Activated naive CD8-positive, alpha-beta T cell treated with anti-CD3 and anti-CD28 coated beads for 36 hours (primary cell): ENCODE results near the gene RLN3. TPM values are rescaled to one million over a fixed set of nuclear protein-coding genes. Genes with fewer than 3 reads are reported as not detected.
"Not testable (repeated sequence)": the region's sequence is repeated elsewhere in the genome, so short reads cannot be mapped to it uniquely, and the experiment has no call there.

Experiments used
- DNase-seq: peaks from one replicate; pipeline ENCODE4 v3.0.0; 2021
- H3K27ac Mint-ChIP-seq: one replicate; pipeline ENCODE4 v1.8.0; 2022; ENCODE audit warnings: mild to moderate bottlenecking, moderate library complexity, mixed read lengths
- H3K27me3 Mint-ChIP-seq: one replicate; pipeline ENCODE4 v1.8.0; 2022; ENCODE audit warnings: mild to moderate bottlenecking, mixed read lengths
- H3K36me3 Mint-ChIP-seq: one replicate; pipeline ENCODE4 v1.8.0; 2021; ENCODE audit warnings: mild to moderate bottlenecking, mixed read lengths
- H3K4me1 Mint-ChIP-seq: one replicate; pipeline ENCODE4 v1.8.0; 2021; ENCODE audit warnings: mixed read lengths
- H3K4me3 Mint-ChIP-seq: one replicate; pipeline ENCODE4 v1.8.0; 2022; ENCODE audit warnings: mild to moderate bottlenecking, moderate library complexity, mixed read lengths
- H3K9me3 Mint-ChIP-seq: one replicate; pipeline ENCODE4 v1.8.0; 2022; ENCODE audit warnings: mixed read lengths
- total RNA-seq, 2 experiments: library from RNA; stranded (reverse); gene quantifications; one replicate each; pipeline ENCODE4 v1.2.3, GENCODE V29; 2021

RLN3 gene
- total RNA-seq, 2 experiments from 2014 or later, result not detected

DNA sequence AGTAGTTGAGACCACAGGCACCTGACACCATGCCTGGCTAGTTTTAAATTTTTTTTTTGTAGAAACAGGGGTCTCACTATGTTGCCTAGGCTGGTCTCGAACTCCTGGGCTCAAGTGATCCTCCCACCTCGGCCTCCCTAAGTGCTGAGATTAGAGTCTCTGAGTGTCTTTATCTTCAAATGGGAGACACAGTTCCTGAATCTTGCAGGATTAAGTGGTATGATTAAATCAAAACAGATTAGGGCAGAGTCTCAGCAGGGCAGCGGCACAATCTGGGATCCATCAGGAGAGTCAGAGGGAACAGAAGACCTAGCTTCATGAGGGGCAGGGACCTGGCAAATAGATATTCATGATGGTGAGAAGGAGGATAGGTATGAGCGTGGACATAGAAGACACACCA lies 953 bp downstream of the RLN3 start:
- peaks cover 19% of the 10 kb centered on the region for H3K4me1 Mint-ChIP-seq
- H3K27me3 Mint-ChIP-seq, result no peaks in the 10 kb centered on the region
- H3K36me3 Mint-ChIP-seq, result peaks cover 5% of the 10 kb centered on the region
- no peak overlapping the region for H3K27ac Mint-ChIP-seq
- no peak for DNase-seq
- no peak overlapping the region for H3K4me3 Mint-ChIP-seq
- no peaks in the 10 kb centered on the region for H3K9me3 Mint-ChIP-seq

GRCh38 chr19:14030997-14031718 lies 3.2 kb downstream of the RLN3 start:
- peak overlapping the region; percentile 88 for H3K27ac Mint-ChIP-seq
- no peaks in the 10 kb centered on the region for H3K27me3 Mint-ChIP-seq
- peaks cover 23% of the 10 kb centered on the region for H3K4me1 Mint-ChIP-seq
- DNase-seq, result no peak
- no peaks in the 10 kb centered on the region for H3K9me3 Mint-ChIP-seq
- peaks cover 8% of the 10 kb centered on the region for H3K36me3 Mint-ChIP-seq
- H3K4me3 Mint-ChIP-seq, result peak overlapping the region; percentile 94

DNA sequence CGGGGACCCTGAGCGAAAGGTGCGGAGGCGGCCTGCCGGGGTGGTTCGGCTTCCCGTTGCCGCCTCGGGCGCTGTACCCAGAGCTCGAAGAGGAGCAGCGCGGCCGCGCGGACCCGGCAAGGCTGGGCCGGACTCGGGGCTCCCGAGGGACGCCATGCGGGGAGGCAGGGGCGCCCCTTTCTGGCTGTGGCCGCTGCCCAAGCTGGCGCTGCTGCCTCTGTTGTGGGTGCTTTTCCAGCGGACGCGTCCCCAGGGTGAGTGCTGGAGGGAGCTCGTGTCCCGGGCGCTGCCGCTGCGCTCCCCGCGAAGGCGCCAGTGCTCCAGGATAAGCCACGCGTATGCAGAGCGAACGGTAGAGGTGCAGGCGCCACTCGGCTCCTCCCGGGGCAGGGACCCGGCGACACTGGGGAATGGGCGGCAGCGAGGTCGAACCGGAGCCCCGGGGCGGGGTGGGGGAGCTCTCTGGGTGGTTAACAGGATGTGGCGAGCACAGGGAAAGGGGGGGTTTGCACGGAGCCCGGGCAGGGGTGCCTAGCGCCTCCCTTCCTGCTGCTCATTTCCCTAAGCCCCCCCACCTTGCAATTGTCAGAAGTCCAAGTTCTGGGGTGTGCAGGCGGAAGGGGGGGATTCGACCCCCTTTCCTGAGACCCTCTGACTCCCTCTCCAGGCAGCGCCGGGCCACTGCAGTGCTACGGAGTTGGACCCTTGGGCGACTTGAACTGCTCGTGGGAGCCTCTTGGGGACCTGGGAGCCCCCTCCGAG lies 4.0 kb downstream of the RLN3 start, which contains the start of gene IL27RA:
Gene IL27RA (plus strand): TSS at position 44 of the 762 bp plus-strand sequence. CDS start 111 bp downstream, at position 155.
- H3K4me3 Mint-ChIP-seq, result peak within 1 kb of the TSS; percentile 94
- no peaks in the 10 kb centered on the region for H3K9me3 Mint-ChIP-seq
- peak; percentile 80 for DNase-seq
- peaks cover 26% of the 10 kb centered on the region for H3K4me1 Mint-ChIP-seq
- H3K36me3 Mint-ChIP-seq, result peaks cover 14% of the 10 kb centered on the region
- H3K27ac Mint-ChIP-seq, result peak within 1 kb of the TSS; percentile 88
- no peaks in the 10 kb centered on the region for H3K27me3 Mint-ChIP-seq

DNA sequence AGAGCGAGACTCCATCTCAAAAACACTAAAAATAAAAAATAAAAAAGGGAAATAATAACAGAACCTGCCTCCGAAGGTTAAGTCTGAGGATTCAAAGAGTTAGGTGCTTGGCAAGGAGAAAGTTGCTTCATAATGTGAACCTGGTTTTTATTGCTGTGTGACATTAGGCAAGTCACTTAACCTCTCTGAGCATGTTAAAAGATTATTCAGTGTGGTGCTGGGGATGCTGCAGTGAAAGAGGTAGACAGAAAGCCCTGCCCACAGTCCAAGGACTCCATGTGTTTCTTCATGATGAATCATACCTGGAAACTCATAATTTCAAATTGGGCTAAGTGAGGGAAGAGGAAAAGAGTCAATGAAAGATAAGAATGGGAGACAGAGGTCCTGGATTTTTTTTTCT lies 6.0 kb downstream of the RLN3 start:
- no peak for DNase-seq
- peaks cover 26% of the 10 kb centered on the region for H3K4me1 Mint-ChIP-seq
- H3K9me3 Mint-ChIP-seq, result no peaks in the 10 kb centered on the region
- H3K4me3 Mint-ChIP-seq, result peak overlapping the region; percentile 24
- H3K36me3 Mint-ChIP-seq, result peaks cover 18% of the 10 kb centered on the region
- peak overlapping the region; percentile 57 for H3K27ac Mint-ChIP-seq
- no peaks in the 10 kb centered on the region for H3K27me3 Mint-ChIP-seq

DNA sequence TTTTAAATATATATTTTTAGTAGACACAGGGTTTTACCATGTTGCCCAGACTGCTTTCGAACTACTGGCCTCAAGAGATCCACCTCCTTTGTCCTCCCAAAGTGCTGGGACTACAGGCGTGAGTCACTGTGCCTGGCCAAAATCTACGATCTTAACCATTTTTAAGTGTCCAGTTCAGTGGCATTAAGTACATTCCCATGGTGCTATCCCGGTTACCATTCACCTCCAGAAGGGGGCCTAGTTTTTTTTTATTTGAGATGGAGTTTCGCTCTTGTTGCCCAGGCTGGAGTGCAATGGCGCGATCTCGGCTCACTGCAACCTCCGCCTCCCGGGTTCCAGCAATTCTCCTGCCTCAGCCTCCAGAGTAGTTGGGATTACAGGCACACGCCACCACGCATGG lies 7.2 kb downstream of the RLN3 start:
- H3K27ac Mint-ChIP-seq, H3K9me3 Mint-ChIP-seq, H3K27me3 Mint-ChIP-seq, H3K4me3 Mint-ChIP-seq, DNase-seq: not testable (repeated sequence)
- Mint-ChIP-seq H3K36me3 (peaks cover 19% of the 10 kb centered on the region), H3K4me1 (peaks cover 26% of the 10 kb centered on the region)

DNA sequence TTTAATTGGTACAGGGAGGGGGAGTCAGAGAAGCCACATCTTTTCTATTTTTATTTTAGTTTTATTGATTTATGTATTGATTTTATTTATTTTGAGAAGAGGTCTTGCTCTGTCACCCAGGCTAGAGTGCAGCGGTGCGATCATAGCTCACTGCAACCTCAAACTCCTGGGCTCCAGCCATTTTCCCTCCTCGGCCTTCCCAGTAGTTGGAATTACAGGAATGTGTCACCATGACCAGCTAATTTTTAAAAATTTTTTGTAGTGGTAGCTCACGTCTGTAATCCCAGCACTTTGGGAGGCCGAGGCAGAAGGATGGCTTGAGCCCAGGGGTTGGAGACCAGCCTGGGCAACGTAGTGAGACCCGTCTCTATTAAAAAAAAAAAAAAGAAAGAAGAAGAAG lies 7.8 kb downstream of the RLN3 start:
- DNase-seq, result no peak
- H3K27me3 Mint-ChIP-seq, result no peaks in the 10 kb centered on the region
- H3K9me3 Mint-ChIP-seq, result no peaks in the 10 kb centered on the region
- H3K4me1 Mint-ChIP-seq, result peaks cover 23% of the 10 kb centered on the region
- no peak overlapping the region for H3K4me3 Mint-ChIP-seq
- H3K27ac Mint-ChIP-seq, result no peak overlapping the region
- peaks cover 19% of the 10 kb centered on the region for H3K36me3 Mint-ChIP-seq

GRCh38 chr19:14039181-14039580 lies 11.2 kb downstream of the RLN3 start:
- H3K9me3 Mint-ChIP-seq, result no peaks in the 10 kb centered on the region
- H3K4me1 Mint-ChIP-seq, result peaks cover 8% of the 10 kb centered on the region
- peaks cover 15% of the 10 kb centered on the region for H3K36me3 Mint-ChIP-seq
- DNase-seq, result no peak
- H3K27me3 Mint-ChIP-seq, result no peaks in the 10 kb centered on the region
- no peak overlapping the region for H3K27ac Mint-ChIP-seq
- H3K4me3 Mint-ChIP-seq, result no peak overlapping the region

DNA sequence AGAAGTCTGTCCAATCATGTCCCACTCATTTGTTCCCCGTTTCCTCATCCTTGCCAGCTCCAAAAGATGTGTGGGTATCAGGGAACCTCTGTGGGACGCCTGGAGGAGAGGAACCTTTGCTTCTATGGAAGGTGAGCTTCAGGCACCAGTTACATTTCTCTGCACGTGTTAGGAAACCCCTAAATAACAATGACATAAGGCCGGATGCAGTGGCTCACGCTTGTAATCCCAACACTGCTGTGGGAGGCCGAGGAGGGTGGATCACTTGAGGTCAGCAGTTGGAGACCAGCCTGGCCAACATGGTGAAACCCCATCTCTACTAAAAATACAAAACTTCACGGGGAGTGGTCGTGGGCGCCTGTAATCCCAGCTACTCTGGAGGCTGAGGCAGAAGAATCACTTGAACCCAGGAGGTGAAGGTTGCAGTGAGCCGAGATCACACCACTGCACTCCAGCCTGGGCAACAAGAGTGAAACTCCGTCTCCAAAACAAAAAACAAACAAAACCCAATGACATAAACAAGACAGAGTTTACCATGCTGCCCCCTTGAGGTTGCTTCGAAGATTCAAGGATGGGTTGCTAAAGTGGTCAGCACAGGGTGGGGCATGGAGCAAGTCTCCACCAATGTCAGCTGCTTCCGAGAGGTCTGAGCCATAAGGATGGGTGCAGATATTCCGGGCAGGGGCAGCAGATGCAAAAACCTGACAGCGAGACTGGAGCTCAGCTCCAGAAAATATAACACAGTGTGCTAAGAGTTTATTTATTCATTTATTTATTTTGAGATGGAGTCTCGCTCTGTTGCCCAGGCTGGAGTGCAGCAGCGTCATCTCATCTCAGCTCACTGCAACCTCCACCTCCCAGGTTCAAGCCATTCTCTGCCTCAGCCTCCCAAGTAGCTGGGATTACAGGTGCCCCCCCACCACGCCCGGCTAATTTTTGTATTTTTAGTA lies 15.0 kb downstream of the RLN3 start:
- H3K4me3 Mint-ChIP-seq, H3K27me3 Mint-ChIP-seq, DNase-seq, H3K4me1 Mint-ChIP-seq, H3K9me3 Mint-ChIP-seq: not testable (repeated sequence)
- H3K27ac Mint-ChIP-seq, result peak overlapping the region; percentile 51
- peaks cover 23% of the 10 kb centered on the region for H3K36me3 Mint-ChIP-seq

DNA sequence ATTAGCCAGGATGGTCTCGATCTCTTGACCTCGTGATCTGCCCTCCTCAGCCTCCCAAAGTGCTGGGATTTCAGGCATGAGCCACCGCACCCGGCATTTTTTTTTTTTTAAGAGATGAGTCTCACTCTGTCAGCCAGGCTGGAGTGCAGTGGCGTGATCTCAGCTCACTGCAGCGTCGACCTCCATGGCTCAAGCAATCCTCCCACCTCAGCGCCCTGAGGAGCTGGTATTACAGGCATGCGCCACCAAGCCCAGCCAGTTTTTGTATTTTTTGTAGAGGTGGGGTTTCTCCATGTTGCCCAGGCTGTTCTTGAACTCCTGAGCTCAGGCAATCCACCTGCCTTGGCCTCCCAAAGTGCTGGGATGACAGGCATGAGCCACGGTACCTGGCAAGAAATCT lies 19.9 kb downstream of the RLN3 start:
- not testable (repeated sequence) for H3K4me1 Mint-ChIP-seq, DNase-seq, H3K9me3 Mint-ChIP-seq, H3K27me3 Mint-ChIP-seq, H3K27ac Mint-ChIP-seq, H3K4me3 Mint-ChIP-seq
- peaks cover 48% of the 10 kb centered on the region for H3K36me3 Mint-ChIP-seq

- H3K36me3 Mint-ChIP-seq, result peaks cover 51% of the 10 kb centered on the region
- H3K27ac Mint-ChIP-seq, result no peak overlapping the region
- no peak overlapping the region for H3K4me3 Mint-ChIP-seq
- H3K9me3 Mint-ChIP-seq, result peaks cover 3% of the 10 kb centered on the region
- H3K27me3 Mint-ChIP-seq, result no peaks in the 10 kb centered on the region
- DNase-seq, result peak; percentile 74
- H3K4me1 Mint-ChIP-seq, result peaks cover 6% of the 10 kb centered on the region
These were observed 20.6 kb downstream of the RLN3 start for GRCh38 chr19:14048443-14049153.

GRCh38 chr19:14050512-14050911 lies 22.6 kb downstream of the RLN3 start:
- no peak for DNase-seq
- no peak overlapping the region for H3K27ac Mint-ChIP-seq
- H3K27me3 Mint-ChIP-seq, result no peaks in the 10 kb centered on the region
- peaks cover 54% of the 10 kb centered on the region for H3K36me3 Mint-ChIP-seq
- peaks cover 6% of the 10 kb centered on the region for H3K4me1 Mint-ChIP-seq
- peaks cover 3% of the 10 kb centered on the region for H3K9me3 Mint-ChIP-seq
- no peak overlapping the region for H3K4me3 Mint-ChIP-seq

- not testable (repeated sequence) for H3K27me3 Mint-ChIP-seq, H3K9me3 Mint-ChIP-seq, DNase-seq, H3K27ac Mint-ChIP-seq, H3K4me1 Mint-ChIP-seq, H3K4me3 Mint-ChIP-seq
- H3K36me3 Mint-ChIP-seq, result peaks cover 52% of the 10 kb centered on the region
These were observed 23.0 kb downstream of the RLN3 start for GRCh38 chr19:14050961-14051360.

DNA sequence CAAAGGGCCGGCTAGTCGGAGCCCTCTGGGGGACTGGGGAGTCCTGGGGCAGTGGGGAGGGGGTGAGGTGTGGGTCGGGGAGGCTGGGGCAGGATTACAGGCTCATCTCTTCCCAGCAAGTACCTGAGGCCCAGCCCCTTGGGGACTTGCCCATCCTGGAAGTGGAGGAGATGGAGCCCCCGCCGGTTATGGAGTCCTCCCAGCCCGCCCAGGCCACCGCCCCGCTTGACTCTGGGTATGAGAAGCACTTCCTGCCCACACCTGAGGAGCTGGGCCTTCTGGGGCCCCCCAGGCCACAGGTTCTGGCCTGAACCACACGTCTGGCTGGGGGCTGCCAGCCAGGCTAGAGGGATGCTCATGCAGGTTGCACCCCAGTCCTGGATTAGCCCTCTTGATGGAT lies 24.0 kb downstream of the RLN3 start:
- H3K27me3 Mint-ChIP-seq, result peaks cover 5% of the 10 kb centered on the region

GRCh38 chr19:14052470-14052869 lies 24.5 kb downstream of the RLN3 start:
- Mint-ChIP-seq H3K4me1 (peaks cover 4% of the 10 kb centered on the region), H3K27me3 (peaks cover 8% of the 10 kb centered on the region), H3K36me3 (peaks cover 40% of the 10 kb centered on the region), H3K9me3 (peaks cover 3% of the 10 kb centered on the region), H3K27ac (no peak overlapping the region), H3K4me3 (no peak overlapping the region)
- no peak for DNase-seq

More for the DNA sequence above, 24.0 kb downstream of the RLN3 start:
- H3K4me1 Mint-ChIP-seq, result peaks cover 4% of the 10 kb centered on the region
- peaks cover 44% of the 10 kb centered on the region for H3K36me3 Mint-ChIP-seq
- DNase-seq, result no peak
- H3K27ac Mint-ChIP-seq, result no peak overlapping the region
- no peak overlapping the region for H3K4me3 Mint-ChIP-seq
- H3K9me3 Mint-ChIP-seq, result peaks cover 3% of the 10 kb centered on the region
